ENCODE data around the gene DYNC1I1.

The DYNC1I1 gene

GRCh38 chr7:96005271-96005670, 232.9 kb downstream of the DYNC1I1 start:
- Histone ChIP-seq H3K9ac (ENCODE audit: low read length) (no peak overlapping the region), H2AK5ac (ENCODE audit: low read length) (no peak overlapping the region), H4K8ac (ENCODE audit: low read depth, low read length) (no peak overlapping the region), H3K4me1 (ENCODE audit: control insufficient read depth in 1 of 2, insufficient read depth in 2 of 2, low read length in 2 of 2) (no peaks in the 10 kb centered on the region), H2BK120ac (ENCODE audit: insufficient read depth, low read length, poor library complexity) (no peak overlapping the region), H2BK12ac (ENCODE audit: low read length) (no peak overlapping the region), H3K27ac (ENCODE audit: low read depth, low read length) (no peak overlapping the region), H4K12ac (ENCODE audit: low read depth, low read length) (no peak overlapping the region), H3K14ac (ENCODE audit: low read length) (no peak overlapping the region), H3K18ac (ENCODE audit: low read length) (no peak overlapping the region), H3K36me3 (ENCODE audit: control insufficient read depth in 1 of 2, insufficient read depth in 2 of 2, low read length in 2 of 2) (no peaks in the 10 kb centered on the region), H3K9me3 (ENCODE audit: insufficient read depth, low read depth, low read length) (no peaks in the 10 kb centered on the region), H3K4me3 (ENCODE audit: low read depth, low read length) (no peak overlapping the region), H2BK5ac (ENCODE audit: low read depth, low read length, poor library complexity) (no peak overlapping the region), H3K4ac (ENCODE audit: low read depth, low read length) (no peak overlapping the region), H3K79me2 (ENCODE audit: control insufficient read depth, insufficient read depth, low read length, poor library complexity) (no peaks in the 10 kb centered on the region), H3K23ac (ENCODE audit: low read length) (no peak overlapping the region), H3K79me1 (ENCODE audit: low read length) (no peaks in the 10 kb centered on the region), H2AFZ (ENCODE audit: insufficient read depth, low read length, poor library complexity) (no peak overlapping the region), H4K91ac (ENCODE audit: low read depth, low read length) (no peak overlapping the region), H3K4me2 (ENCODE audit: low read length) (no peak overlapping the region), H3K27me3 (ENCODE audit: insufficient read depth, low read length) (no peaks in the 10 kb centered on the region)
- WGBS (ENCODE audit: extremely low coverage, insufficient coverage, insufficient read length), result no CpG with 5 or more reads among the region's 5 CpGs
- no peak for DNase-seq

GRCh38 chr7:96009148-96009547, 236.8 kb downstream of the DYNC1I1 start:
- Histone ChIP-seq H3K9me3 (ENCODE audit: insufficient read depth, low read depth, low read length) (no peaks in the 10 kb centered on the region), H3K79me1 (ENCODE audit: low read length) (no peaks in the 10 kb centered on the region), H2AK5ac (ENCODE audit: low read length) (no peak overlapping the region), H3K27me3 (ENCODE audit: insufficient read depth, low read length) (no peaks in the 10 kb centered on the region), H3K14ac (ENCODE audit: low read length) (no peak overlapping the region), H3K23ac (ENCODE audit: low read length) (peak overlapping the region; percentile 3), H3K79me2 (ENCODE audit: control insufficient read depth, insufficient read depth, low read length, poor library complexity) (no peaks in the 10 kb centered on the region), H2BK5ac (ENCODE audit: low read depth, low read length, poor library complexity) (no peak overlapping the region), H4K12ac (ENCODE audit: low read depth, low read length) (no peak overlapping the region), H2BK120ac (ENCODE audit: insufficient read depth, low read length, poor library complexity) (no peak overlapping the region), H2AFZ (ENCODE audit: insufficient read depth, low read length, poor library complexity) (no peak overlapping the region), H4K91ac (ENCODE audit: low read depth, low read length) (no peak overlapping the region), H3K4ac (ENCODE audit: low read depth, low read length) (no peak overlapping the region), H4K8ac (ENCODE audit: low read depth, low read length) (no peak overlapping the region), H3K4me1 (ENCODE audit: control insufficient read depth in 1 of 2, insufficient read depth in 2 of 2, low read length in 2 of 2) (no peaks in the 10 kb centered on the region), H3K4me3 (ENCODE audit: low read depth, low read length) (no peak overlapping the region), H2BK12ac (ENCODE audit: low read length) (no peak overlapping the region), H3K27ac (ENCODE audit: low read depth, low read length) (no peak overlapping the region), H3K36me3 (ENCODE audit: control insufficient read depth in 1 of 2, insufficient read depth in 2 of 2, low read length in 2 of 2) (no peaks in the 10 kb centered on the region), H3K4me2 (ENCODE audit: low read length) (no peak overlapping the region), H3K18ac (ENCODE audit: low read length) (no peak overlapping the region), H3K9ac (ENCODE audit: low read length) (peak overlapping the region; percentile 15)
- WGBS (ENCODE audit: extremely low coverage, insufficient coverage, insufficient read length), result no CpG with 5 or more reads among the region's 2 CpGs
- no peak for DNase-seq

GRCh38 chr7:96013836-96014235, 241.5 kb downstream of the DYNC1I1 start:
- Histone ChIP-seq H2AFZ (ENCODE audit: insufficient read depth, low read length, poor library complexity) (no peak overlapping the region), H3K4me1 (ENCODE audit: control insufficient read depth in 1 of 2, insufficient read depth in 2 of 2, low read length in 2 of 2) (no peaks in the 10 kb centered on the region), H3K18ac (ENCODE audit: low read length) (no peak overlapping the region), H2BK120ac (ENCODE audit: insufficient read depth, low read length, poor library complexity) (no peak overlapping the region), H3K9ac (ENCODE audit: low read length) (no peak overlapping the region), H3K27me3 (ENCODE audit: insufficient read depth, low read length) (no peaks in the 10 kb centered on the region), H4K12ac (ENCODE audit: low read depth, low read length) (no peak overlapping the region), H3K79me2 (ENCODE audit: control insufficient read depth, insufficient read depth, low read length, poor library complexity) (no peaks in the 10 kb centered on the region), H3K4me3 (ENCODE audit: low read depth, low read length) (no peak overlapping the region), H2BK12ac (ENCODE audit: low read length) (no peak overlapping the region), H3K9me3 (ENCODE audit: insufficient read depth, low read depth, low read length) (no peaks in the 10 kb centered on the region), H3K4me2 (ENCODE audit: low read length) (no peak overlapping the region), H3K36me3 (ENCODE audit: control insufficient read depth in 1 of 2, insufficient read depth in 2 of 2, low read length in 2 of 2) (no peaks in the 10 kb centered on the region), H3K27ac (ENCODE audit: low read depth, low read length) (no peak overlapping the region), H4K8ac (ENCODE audit: low read depth, low read length) (no peak overlapping the region), H3K4ac (ENCODE audit: low read depth, low read length) (no peak overlapping the region), H2BK5ac (ENCODE audit: low read depth, low read length, poor library complexity) (no peak overlapping the region), H3K14ac (ENCODE audit: low read length) (no peak overlapping the region), H4K91ac (ENCODE audit: low read depth, low read length) (no peak overlapping the region), H3K23ac (ENCODE audit: low read length) (no peak overlapping the region), H2AK5ac (ENCODE audit: low read length) (no peak overlapping the region), H3K79me1 (ENCODE audit: low read length) (no peaks in the 10 kb centered on the region)
- DNase-seq, result no peak
- WGBS (ENCODE audit: extremely low coverage, insufficient coverage, insufficient read length), result no CpG with 5 or more reads among the region's 2 CpGs

GRCh38 chr7:96014617-96015016, 242.3 kb downstream of the DYNC1I1 start:
- Histone ChIP-seq H3K27ac (ENCODE audit: low read depth, low read length) (no peak overlapping the region), H2BK12ac (ENCODE audit: low read length) (no peak overlapping the region), H4K12ac (ENCODE audit: low read depth, low read length) (no peak overlapping the region), H3K4ac (ENCODE audit: low read depth, low read length) (no peak overlapping the region), H3K9me3 (ENCODE audit: insufficient read depth, low read depth, low read length) (no peaks in the 10 kb centered on the region), H3K14ac (ENCODE audit: low read length) (no peak overlapping the region), H3K79me2 (ENCODE audit: control insufficient read depth, insufficient read depth, low read length, poor library complexity) (no peaks in the 10 kb centered on the region), H3K79me1 (ENCODE audit: low read length) (no peaks in the 10 kb centered on the region), H3K9ac (ENCODE audit: low read length) (no peak overlapping the region), H3K23ac (ENCODE audit: low read length) (no peak overlapping the region), H3K4me2 (ENCODE audit: low read length) (no peak overlapping the region), H3K18ac (ENCODE audit: low read length) (no peak overlapping the region), H3K4me3 (ENCODE audit: low read depth, low read length) (no peak overlapping the region), H2BK120ac (ENCODE audit: insufficient read depth, low read length, poor library complexity) (no peak overlapping the region), H4K8ac (ENCODE audit: low read depth, low read length) (no peak overlapping the region), H3K36me3 (ENCODE audit: control insufficient read depth in 1 of 2, insufficient read depth in 2 of 2, low read length in 2 of 2) (no peaks in the 10 kb centered on the region), H2AFZ (ENCODE audit: insufficient read depth, low read length, poor library complexity) (no peak overlapping the region), H2AK5ac (ENCODE audit: low read length) (no peak overlapping the region), H3K4me1 (ENCODE audit: control insufficient read depth in 1 of 2, insufficient read depth in 2 of 2, low read length in 2 of 2) (no peaks in the 10 kb centered on the region), H3K27me3 (ENCODE audit: insufficient read depth, low read length) (no peaks in the 10 kb centered on the region), H4K91ac (ENCODE audit: low read depth, low read length) (no peak overlapping the region), H2BK5ac (ENCODE audit: low read depth, low read length, poor library complexity) (no peak overlapping the region)
- DNase-seq, result no peak
- WGBS (ENCODE audit: extremely low coverage, insufficient coverage, insufficient read length), result no CpG with 5 or more reads among the region's 1 CpG

All from trophoblast cell (in vitro differentiated cells and primary cell).